Subcutaneous abdominal adipose tissue (tissue), 5 donors: ENCODE results near the gene CCNT2.

Experiments
- H3K27ac ChIP-seq: one replicate; pipeline ENCODE4 v1.7.0; 2013; ENCODE audit warnings: low read depth, mild to moderate bottlenecking, inconsistent platforms, low read length, moderate library complexity
- H3K27me3 ChIP-seq, 5 donors: one replicate each; pipeline ENCODE4 v1.7.0; 2013; ENCODE audit warnings: low read length in 5 of 5, inconsistent platforms in 1 of 5; ENCODE audit not compliant: control insufficient read depth in 5 of 5, insufficient read depth in 4 of 5
- H3K36me3 ChIP-seq, 5 donors: one replicate each; pipeline ENCODE4 v1.7.0; 2013; ENCODE audit warnings: low read length in 5 of 5; ENCODE audit not compliant: control insufficient read depth in 5 of 5, insufficient read depth in 5 of 5
- H3K4me1 ChIP-seq, 5 donors: one replicate each; pipeline ENCODE4 v1.7.0; 2013; ENCODE audit warnings: low read length in 5 of 5, mild to moderate bottlenecking in 3 of 5, moderate library complexity in 1 of 5; ENCODE audit not compliant: control insufficient read depth in 5 of 5, insufficient read depth in 5 of 5
- H3K4me3 ChIP-seq, 5 donors: one replicate each; pipeline ENCODE4 v1.7.0; 2013; ENCODE audit warnings: low read length in 5 of 5, low read depth in 1 of 5
- H3K9ac ChIP-seq, 5 donors: one replicate each; pipeline ENCODE4 v1.7.0; 2013; ENCODE audit warnings: low read length in 5 of 5, mild to moderate bottlenecking in 4 of 5, moderate library complexity in 3 of 5
- H3K9me3 ChIP-seq, 5 donors: one replicate each; pipeline ENCODE4 v1.7.0; 2013; ENCODE audit warnings: low read length in 5 of 5; ENCODE audit not compliant: control insufficient read depth in 5 of 5
- donor health status: healthy.
- donor health status: healthy.
- donor health status: healthy.
- donor health status: healthy.
- donor health status: healthy.

Gene CCNT2

GRCh38 chr2:134918526-134919340, at the start of gene CCNT2:
Gene CCNT2, plus strand, starts transcription at chr2:134918822. Its CDS starts 33 bp downstream, at chr2:134918855.
- Histone ChIP-seq H3K27ac (peak within 1 kb of the TSS; percentile 99), H3K4me3 (peak within 1 kb of the TSS; percentile 95 to 99 (median 98)), H3K9ac (peak within 1 kb of the TSS; percentile 93 to 100 (median 98)), H3K36me3 (peaks cover 0 to 2% (median 0%) of the 10 kb centered on the region in 5 donors), H3K27me3 (no peaks in the 10 kb centered on the region), H3K9me3 (no peaks in the 10 kb centered on the region), H3K4me1 (peaks cover 0 to 43% (median 33%) of the 10 kb centered on the region in 5 donors)

GRCh38 chr2:134869946-134870736, 48.5 kb upstream of the CCNT2 start:
- H3K27ac ChIP-seq = no peak overlapping the region

GRCh38 chr2:134873152-134873551, 45.5 kb upstream of the CCNT2 start:
- no peak overlapping the region for H3K4me3 ChIP-seq
- no peaks in the 10 kb centered on the region for H3K27me3 ChIP-seq
- H3K36me3 ChIP-seq = no peaks in the 10 kb centered on the region
- H3K9me3 ChIP-seq = peaks cover 0 to 7% (median 0%) of the 10 kb centered on the region in 5 donors
- no peak overlapping the region for H3K27ac ChIP-seq
- H3K9ac ChIP-seq = no peak overlapping the region
- peaks cover 0 to 3% (median 0%) of the 10 kb centered on the region in 5 donors for H3K4me1 ChIP-seq

More at GRCh38 chr2:134869946-134870736, 48.5 kb upstream of the CCNT2 start:
- Histone ChIP-seq H3K36me3 (no peaks in the 10 kb centered on the region), H3K27me3 (no peaks in the 10 kb centered on the region), H3K4me3 (no peak overlapping the region), H3K9me3 (no peaks in the 10 kb centered on the region), H3K9ac (no peak overlapping the region), H3K4me1 (peaks cover 0 to 3% (median 0%) of the 10 kb centered on the region in 5 donors)

- Histone ChIP-seq H3K4me1 (peaks cover 0 to 3% (median 0%) of the 10 kb centered on the region in 5 donors), H3K27me3 (no peaks in the 10 kb centered on the region)
Observed at GRCh38 chr2:134875309-134875708, 43.3 kb upstream of the CCNT2 start.

GRCh38 chr2:134882773-134883172, 35.8 kb upstream of the CCNT2 start:
- no peak overlapping the region for H3K4me3 ChIP-seq
- H3K27ac ChIP-seq = no peak overlapping the region
- H3K27me3 ChIP-seq = no peaks in the 10 kb centered on the region
- no peak overlapping the region for H3K9ac ChIP-seq
- no peaks in the 10 kb centered on the region for H3K4me1 ChIP-seq
- peaks cover 0 to 4% (median 0%) of the 10 kb centered on the region in 5 donors for H3K9me3 ChIP-seq
- H3K36me3 ChIP-seq = no peaks in the 10 kb centered on the region

More at GRCh38 chr2:134875309-134875708, 43.3 kb upstream of the CCNT2 start:
- Histone ChIP-seq H3K36me3 (no peaks in the 10 kb centered on the region), H3K4me3 (no peak overlapping the region), H3K9ac (no peak overlapping the region), H3K27ac (no peak overlapping the region), H3K9me3 (peaks cover 0 to 8% (median 0%) of the 10 kb centered on the region in 5 donors)

- Histone ChIP-seq H3K9ac (no peak overlapping the region), H3K36me3 (no peaks in the 10 kb centered on the region), H3K9me3 (peaks cover 0 to 2% (median 0%) of the 10 kb centered on the region in 5 donors), H3K27me3 (no peaks in the 10 kb centered on the region), H3K4me3 (no peak overlapping the region), H3K27ac (no peak overlapping the region), H3K4me1 (no peaks in the 10 kb centered on the region)
Observed at GRCh38 chr2:134883552-134884293, 34.9 kb upstream of the CCNT2 start.

- Histone ChIP-seq H3K9me3 (no peaks in the 10 kb centered on the region), H3K9ac (no peak overlapping the region), H3K4me1 (no peaks in the 10 kb centered on the region), H3K36me3 (no peaks in the 10 kb centered on the region), H3K27ac (no peak overlapping the region), H3K4me3 (no peak overlapping the region), H3K27me3 (no peaks in the 10 kb centered on the region)
Observed at GRCh38 chr2:134884435-134884834, 34.2 kb upstream of the CCNT2 start.

- no peak overlapping the region for H3K27ac ChIP-seq
- H3K4me1 ChIP-seq = no peaks in the 10 kb centered on the region
- H3K4me3 ChIP-seq = no peak overlapping the region
- no peaks in the 10 kb centered on the region for H3K36me3 ChIP-seq
- no peak overlapping the region for H3K9ac ChIP-seq
- H3K27me3 ChIP-seq = no peaks in the 10 kb centered on the region
- no peaks in the 10 kb centered on the region for H3K9me3 ChIP-seq
Observed at GRCh38 chr2:134892282-134893035, 26.2 kb upstream of the CCNT2 start.

- Histone ChIP-seq H3K4me3 (no peak overlapping the region), H3K27ac (no peak overlapping the region), H3K27me3 (no peaks in the 10 kb centered on the region), H3K9ac (no peak overlapping the region), H3K4me1 (no peaks in the 10 kb centered on the region), H3K9me3 (no peaks in the 10 kb centered on the region), H3K36me3 (no peaks in the 10 kb centered on the region)
Observed at GRCh38 chr2:134897932-134898331, 20.7 kb upstream of the CCNT2 start.
